ENCODE measurements around the gene CHI3L1.
A peak's percentile ranks its signal among the peaks of the same experiment; 100 is the strongest.

The CHI3L1 gene

DNA sequence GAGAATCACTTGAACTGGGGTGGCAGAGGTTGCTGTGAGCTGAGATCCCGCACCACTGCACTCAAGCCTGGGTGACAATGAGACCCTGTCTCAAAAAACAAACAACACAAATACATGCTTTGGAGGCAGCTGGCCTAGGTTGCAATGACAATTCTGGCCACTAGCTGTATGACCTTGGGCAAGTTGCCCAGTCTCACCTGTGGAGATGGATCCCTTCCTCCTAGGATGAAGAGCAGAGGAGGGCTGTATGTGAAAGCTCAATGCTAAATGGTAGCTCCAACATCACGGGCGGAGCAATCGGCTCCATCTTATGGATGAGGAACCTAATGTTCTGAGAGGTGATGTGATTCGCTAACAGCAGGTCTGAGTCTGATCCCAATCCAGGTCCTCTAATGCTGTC is 38.4 kb downstream of the CHI3L1 start:
- H3K9ac ChIP-seq (ENCODE audit: low read length) = no peak overlapping the region
- peaks cover 83% of the 10 kb centered on the region for H3K4me1 ChIP-seq (ENCODE audit: control insufficient read depth, insufficient read depth, low read length)
- no peaks in the 10 kb centered on the region for H3K27me3 ChIP-seq (ENCODE audit: control insufficient read depth, insufficient read depth, low read length)
- H3K27ac ChIP-seq (ENCODE audit: low read depth, low read length) = no peak overlapping the region
- H3K4me3 ChIP-seq (ENCODE audit: low read depth, low read length) = no peak overlapping the region
- peaks cover 2% of the 10 kb centered on the region; the same call in 1 of the 2 replicates for H3K9me3 ChIP-seq (ENCODE audit: control insufficient read depth, insufficient read depth, low read depth, low read length)
- H3K36me3 ChIP-seq (ENCODE audit: control insufficient read depth, insufficient read depth, low read length) = no peaks in the 10 kb centered on the region

- no peak overlapping the region for H3K4me3 ChIP-seq (ENCODE audit: low read depth, low read length)
- H3K27me3 ChIP-seq (ENCODE audit: control insufficient read depth, insufficient read depth, low read length) = no peaks in the 10 kb centered on the region
- H3K4me1 ChIP-seq (ENCODE audit: control insufficient read depth, insufficient read depth, low read length) = peaks cover 76% of the 10 kb centered on the region
- no peak overlapping the region for H3K9ac ChIP-seq (ENCODE audit: low read length)
- H3K27ac ChIP-seq (ENCODE audit: low read depth, low read length) = no peak overlapping the region
- peaks cover 8% of the 10 kb centered on the region; the same call in 1 of the 2 replicates for H3K9me3 ChIP-seq (ENCODE audit: control insufficient read depth, insufficient read depth, low read depth, low read length)
- no peaks in the 10 kb centered on the region for H3K36me3 ChIP-seq (ENCODE audit: control insufficient read depth, insufficient read depth, low read length)
These were observed 39.1 kb downstream of the CHI3L1 start for GRCh38 chr1:203147376-203147775.

DNA sequence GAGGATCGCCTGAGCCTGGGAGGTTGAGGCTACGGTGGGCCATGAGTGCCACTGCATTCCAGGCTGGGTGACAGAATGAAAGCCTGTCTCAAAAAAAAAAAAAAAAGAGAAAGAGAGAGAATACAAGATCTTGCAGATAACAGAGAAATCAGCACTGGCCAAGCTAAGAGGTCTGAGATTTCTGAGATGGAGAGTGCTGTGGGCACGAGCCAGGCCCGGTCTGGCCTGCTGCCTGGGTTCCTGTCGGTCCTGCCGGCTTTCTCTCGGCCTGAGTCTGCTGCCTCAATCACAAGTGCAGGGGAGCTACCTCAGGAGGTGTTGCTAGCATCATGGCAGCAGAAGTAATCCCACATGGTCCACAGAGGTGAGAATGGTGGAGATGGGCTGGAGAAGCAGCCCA is 40.0 kb downstream of the CHI3L1 start:
- no peaks in the 10 kb centered on the region for H3K36me3 ChIP-seq (ENCODE audit: control insufficient read depth, insufficient read depth, low read length)
- H3K4me1 ChIP-seq (ENCODE audit: control insufficient read depth, insufficient read depth, low read length) = peaks cover 67% of the 10 kb centered on the region
- H3K27me3 ChIP-seq (ENCODE audit: control insufficient read depth, insufficient read depth, low read length) = no peaks in the 10 kb centered on the region
- no peak overlapping the region for H3K4me3 ChIP-seq (ENCODE audit: low read depth, low read length)
- no peak overlapping the region for H3K27ac ChIP-seq (ENCODE audit: low read depth, low read length)
- no peak overlapping the region for H3K9ac ChIP-seq (ENCODE audit: low read length)
- peaks cover 8% of the 10 kb centered on the region; the same call in 1 of the 2 replicates for H3K9me3 ChIP-seq (ENCODE audit: control insufficient read depth, insufficient read depth, low read depth, low read length)

- H3K4me1 ChIP-seq (ENCODE audit: control insufficient read depth, insufficient read depth, low read length) = peaks cover 65% of the 10 kb centered on the region
- H3K36me3 ChIP-seq (ENCODE audit: control insufficient read depth, insufficient read depth, low read length) = no peaks in the 10 kb centered on the region
- H3K4me3 ChIP-seq (ENCODE audit: low read depth, low read length) = no peak overlapping the region
- no peaks in the 10 kb centered on the region for H3K27me3 ChIP-seq (ENCODE audit: control insufficient read depth, insufficient read depth, low read length)
- no peak overlapping the region for H3K9ac ChIP-seq (ENCODE audit: low read length)
- peaks cover 8% of the 10 kb centered on the region; the same call in 1 of the 2 replicates for H3K9me3 ChIP-seq (ENCODE audit: control insufficient read depth, insufficient read depth, low read depth, low read length)
- no peak overlapping the region for H3K27ac ChIP-seq (ENCODE audit: low read depth, low read length)
These were observed 40.5 kb downstream of the CHI3L1 start for GRCh38 chr1:203146042-203146369.

GRCh38 chr1:203145321-203146041 is 41.0 kb downstream of the CHI3L1 start:
- Histone ChIP-seq H3K27me3 (ENCODE audit: control insufficient read depth, insufficient read depth, low read length) (no peaks in the 10 kb centered on the region), H3K27ac (ENCODE audit: low read depth, low read length) (no peak overlapping the region), H3K4me1 (ENCODE audit: control insufficient read depth, insufficient read depth, low read length) (peaks cover 65% of the 10 kb centered on the region)

DNA sequence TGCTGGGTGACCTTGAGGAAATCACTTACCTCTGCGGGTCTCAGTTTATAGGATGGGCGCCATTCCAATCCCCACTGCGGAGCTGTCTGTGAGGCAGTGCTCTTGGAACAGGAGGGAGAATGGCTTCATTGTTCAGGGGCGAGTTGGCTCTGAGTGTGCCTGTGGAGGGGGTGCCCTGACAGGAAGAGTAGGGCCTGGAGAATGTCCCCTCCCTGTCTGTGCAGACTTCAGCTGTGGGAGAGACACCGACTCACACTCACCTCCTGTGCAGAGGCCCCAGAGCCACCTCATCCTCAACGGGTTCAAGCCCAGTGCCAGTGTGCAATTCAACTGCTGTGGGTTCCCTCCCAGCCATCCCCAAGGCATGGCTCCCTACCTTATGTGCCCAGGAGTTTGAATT is 41.8 kb downstream of the CHI3L1 start:
- Histone ChIP-seq H3K4me3 (ENCODE audit: low read depth, low read length) (no peak overlapping the region), H3K27me3 (ENCODE audit: control insufficient read depth, insufficient read depth, low read length) (no peaks in the 10 kb centered on the region), H3K9ac (ENCODE audit: low read length) (no peak overlapping the region), H3K36me3 (ENCODE audit: control insufficient read depth, insufficient read depth, low read length) (no peaks in the 10 kb centered on the region), H3K27ac (ENCODE audit: low read depth, low read length) (no peak overlapping the region), H3K4me1 (ENCODE audit: control insufficient read depth, insufficient read depth, low read length) (peaks cover 64% of the 10 kb centered on the region), H3K9me3 (ENCODE audit: control insufficient read depth, insufficient read depth, low read depth, low read length) (peaks cover 8% of the 10 kb centered on the region; the same call in 1 of the 2 replicates)

More at GRCh38 chr1:203145321-203146041, 41.0 kb downstream of the CHI3L1 start:
- H3K9ac ChIP-seq (ENCODE audit: low read length) = no peak overlapping the region
- H3K36me3 ChIP-seq (ENCODE audit: control insufficient read depth, insufficient read depth, low read length) = no peaks in the 10 kb centered on the region
- H3K4me3 ChIP-seq (ENCODE audit: low read depth, low read length) = no peak overlapping the region
- peaks cover 8% of the 10 kb centered on the region; the same call in 1 of the 2 replicates for H3K9me3 ChIP-seq (ENCODE audit: control insufficient read depth, insufficient read depth, low read depth, low read length)

GRCh38 chr1:203143641-203144040 is 42.9 kb downstream of the CHI3L1 start:
- no peaks in the 10 kb centered on the region for H3K27me3 ChIP-seq (ENCODE audit: control insufficient read depth, insufficient read depth, low read length)
- no peak overlapping the region for H3K4me3 ChIP-seq (ENCODE audit: low read depth, low read length)
- H3K9me3 ChIP-seq (ENCODE audit: control insufficient read depth, insufficient read depth, low read depth, low read length) = peaks cover 8% of the 10 kb centered on the region; the same call in 1 of the 2 replicates
- H3K36me3 ChIP-seq (ENCODE audit: control insufficient read depth, insufficient read depth, low read length) = no peaks in the 10 kb centered on the region
- no peak overlapping the region for H3K9ac ChIP-seq (ENCODE audit: low read length)
- H3K4me1 ChIP-seq (ENCODE audit: control insufficient read depth, insufficient read depth, low read length) = peaks cover 54% of the 10 kb centered on the region
- no peak overlapping the region for H3K27ac ChIP-seq (ENCODE audit: low read depth, low read length)

GRCh38 chr1:203142684-203143408 is 43.7 kb downstream of the CHI3L1 start:
- no peak overlapping the region for H3K27ac ChIP-seq (ENCODE audit: low read depth, low read length)
- peaks cover 47% of the 10 kb centered on the region for H3K4me1 ChIP-seq (ENCODE audit: control insufficient read depth, insufficient read depth, low read length)
- H3K9ac ChIP-seq (ENCODE audit: low read length) = no peak overlapping the region
- no peak overlapping the region for H3K4me3 ChIP-seq (ENCODE audit: low read depth, low read length)
- H3K36me3 ChIP-seq (ENCODE audit: control insufficient read depth, insufficient read depth, low read length) = no peaks in the 10 kb centered on the region
- H3K27me3 ChIP-seq (ENCODE audit: control insufficient read depth, insufficient read depth, low read length) = no peaks in the 10 kb centered on the region
- peaks cover 8% of the 10 kb centered on the region; the same call in 1 of the 2 replicates for H3K9me3 ChIP-seq (ENCODE audit: control insufficient read depth, insufficient read depth, low read depth, low read length)

DNA sequence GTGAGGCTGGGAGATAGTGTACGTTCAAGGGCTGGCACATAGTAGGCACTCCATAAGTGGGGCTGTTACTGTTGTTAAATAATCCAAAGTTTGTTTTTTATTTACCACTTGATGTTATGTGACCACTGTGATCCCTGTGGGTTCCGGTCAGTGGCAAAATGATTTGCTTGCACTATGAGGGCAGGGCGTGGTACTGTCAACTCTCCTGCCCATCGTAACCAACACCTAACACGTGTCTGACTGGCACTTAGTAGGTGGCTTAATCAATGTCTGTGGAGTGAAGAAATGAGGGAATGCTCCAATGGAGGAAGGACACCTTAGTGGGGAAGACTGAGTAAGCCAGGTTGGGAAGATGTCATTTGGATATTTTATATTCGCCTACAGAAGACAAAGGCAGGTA is 44.4 kb downstream of the CHI3L1 start:
- no peak overlapping the region for H3K27ac ChIP-seq (ENCODE audit: low read depth, low read length)
- H3K9me3 ChIP-seq (ENCODE audit: control insufficient read depth, insufficient read depth, low read depth, low read length) = peaks cover 8% of the 10 kb centered on the region; the same call in 1 of the 2 replicates
- H3K4me1 ChIP-seq (ENCODE audit: control insufficient read depth, insufficient read depth, low read length) = peaks cover 40% of the 10 kb centered on the region
- H3K27me3 ChIP-seq (ENCODE audit: control insufficient read depth, insufficient read depth, low read length) = no peaks in the 10 kb centered on the region
- H3K36me3 ChIP-seq (ENCODE audit: control insufficient read depth, insufficient read depth, low read length) = no peaks in the 10 kb centered on the region
- H3K9ac ChIP-seq (ENCODE audit: low read length) = no peak overlapping the region
- no peak overlapping the region for H3K4me3 ChIP-seq (ENCODE audit: low read depth, low read length)

- peak overlapping the region; percentile 7 for H3K9ac ChIP-seq (ENCODE audit: low read length)
- no peak overlapping the region for H3K4me3 ChIP-seq (ENCODE audit: low read depth, low read length)
- H3K9me3 ChIP-seq (ENCODE audit: control insufficient read depth, insufficient read depth, low read depth, low read length) = peaks cover 8% of the 10 kb centered on the region; the same call in 1 of the 2 replicates
- no peaks in the 10 kb centered on the region for H3K36me3 ChIP-seq (ENCODE audit: control insufficient read depth, insufficient read depth, low read length)
- H3K27me3 ChIP-seq (ENCODE audit: control insufficient read depth, insufficient read depth, low read length) = no peaks in the 10 kb centered on the region
- H3K27ac ChIP-seq (ENCODE audit: low read depth, low read length) = no peak overlapping the region; the same call in 1 of the 2 replicates
- peaks cover 34% of the 10 kb centered on the region; the same call in 1 of the 2 replicates for H3K4me1 ChIP-seq (ENCODE audit: control insufficient read depth, insufficient read depth, low read length)
These were observed 45.6 kb downstream of the CHI3L1 start for GRCh38 chr1:203140743-203141520.
